LNCaP clone FGC (cell line): ENCODE results near the gene UQCC5.

Source experiments
- DNase-seq: peaks from one replicate; pipeline ENCODE4 v3.0.0-alpha.2; 2011; ENCODE audit warnings: low read depth
- H3K4me3 ChIP-seq: 2 replicates; pipeline ENCODE4 v1.5.1; 2011; ENCODE audit warnings: mild to moderate bottlenecking, low read depth, low read length, control low read depth
- CTCF ChIP-seq: IDR thresholded peaks from 2 replicates; pipeline ENCODE4 v1.5.1; 2012; ENCODE audit warnings: mild to moderate bottlenecking; ENCODE audit not compliant: control insufficient read depth, insufficient read depth; ENCODE audit errors: extremely low read depth

UQCC5 gene

GRCh38 chr3:52547143-52547542 is 10.7 kb downstream of the UQCC5 start:
- no peak overlapping the region for H3K4me3 ChIP-seq
- DNase-seq, result no peak
- TF ChIP-seq CTCF, result no peak

- TF ChIP-seq CTCF, result no peak
- DNase-seq, result no peak
- no peak overlapping the region for H3K4me3 ChIP-seq
Observed at GRCh38 chr3:52551118-52551517, 14.7 kb downstream of the UQCC5 start.

GRCh38 chr3:52552089-52552488 is 15.7 kb downstream of the UQCC5 start:
- DNase-seq, result no peak
- H3K4me3 ChIP-seq, result no peak overlapping the region
- no peak for TF ChIP-seq CTCF

- no peak for TF ChIP-seq CTCF
- no peak for DNase-seq
- H3K4me3 ChIP-seq, result no peak overlapping the region
Observed at GRCh38 chr3:52554026-52554755, 17.8 kb downstream of the UQCC5 start.

- no peak overlapping the region for H3K4me3 ChIP-seq
- DNase-seq, result no peak
Observed at GRCh38 chr3:52555056-52555455, 18.7 kb downstream of the UQCC5 start.

GRCh38 chr3:52557011-52557960 is 20.9 kb downstream of the UQCC5 start:
- DNase-seq, result no peak
- TF ChIP-seq CTCF, result no peak
- no peak overlapping the region for H3K4me3 ChIP-seq

More at GRCh38 chr3:52555056-52555455, 18.7 kb downstream of the UQCC5 start:
- no peak for TF ChIP-seq CTCF

GRCh38 chr3:52558436-52558835 is 22.0 kb downstream of the UQCC5 start:
- no peak for TF ChIP-seq CTCF
- H3K4me3 ChIP-seq, result no peak overlapping the region
- no peak for DNase-seq
